Measurements from ENCODE around the gene MTMR11.

The MTMR11 gene

GRCh38 chr1:149934356-149934755, 2.3 kb downstream of the MTMR11 start:
- Histone ChIP-seq H3K9me3 (ENCODE audit: insufficient read depth, low read depth, low read length) (no peaks in the 10 kb centered on the region), H3K36me3 (ENCODE audit: insufficient read depth, low read length) (no peaks in the 10 kb centered on the region), H3K9me2 (replicated peaks; ENCODE audit: low read depth, low read length) (no peaks in the 10 kb centered on the region), H3K4me2 (ENCODE audit: low read depth, low read length, poor library complexity, severe bottlenecking) (no peak overlapping the region), H3K9ac (ENCODE audit: low read depth, low read length, poor library complexity, severe bottlenecking) (no peak overlapping the region), H3F3A (ENCODE audit: low read depth) (no peaks in the 10 kb centered on the region), H3K79me2 (ENCODE audit: insufficient read depth, low read length) (no peaks in the 10 kb centered on the region), H3K4me1 (ENCODE audit: insufficient read depth, low read length, poor library complexity, severe bottlenecking) (peaks cover 23% of the 10 kb centered on the region), H3K27me3 (ENCODE audit: insufficient read depth, low read length, poor library complexity, severe bottlenecking) (no peaks in the 10 kb centered on the region), H4K20me1 (ENCODE audit: insufficient read depth, low read length, poor library complexity, severe bottlenecking) (no peaks in the 10 kb centered on the region), H3K4me3 (ENCODE audit: low read length, poor library complexity, severe bottlenecking) (no peak overlapping the region), H2AFZ (ENCODE audit: low read length) (no peak overlapping the region)
- TF ChIP-seq EZH2phosphoT487 (IDR thresholded peaks at IDR 0.05; ENCODE audit: borderline replicate concordance) (no peak), CTCF (conservative IDR thresholded peaks at IDR 0.05; ENCODE audit: low read length) (no peak)

DNA sequence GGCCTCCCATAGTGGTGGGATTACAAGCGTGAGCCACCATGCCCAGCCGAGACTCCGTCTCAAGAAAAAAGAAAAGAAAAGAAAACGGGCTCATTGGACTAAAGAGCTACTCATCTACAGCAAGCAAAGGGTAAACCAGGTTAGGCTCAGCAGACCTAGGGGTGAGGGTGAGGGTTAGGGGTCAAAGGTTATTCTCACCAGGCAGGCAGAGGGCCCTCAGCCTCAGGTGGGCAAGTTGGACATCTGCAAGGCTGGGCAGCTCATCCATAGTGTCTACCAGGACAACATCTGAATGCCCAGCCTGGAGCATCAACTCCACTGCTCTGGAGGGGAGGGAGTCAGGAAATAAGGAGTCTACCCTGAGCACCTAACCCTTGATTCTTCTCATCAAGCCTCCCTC, 3.5 kb downstream of the MTMR11 start:
- Histone ChIP-seq H3K36me3 (ENCODE audit: insufficient read depth, low read length) (no peaks in the 10 kb centered on the region), H3K27me3 (ENCODE audit: insufficient read depth, low read length, poor library complexity, severe bottlenecking) (no peaks in the 10 kb centered on the region), H3K9me2 (replicated peaks; ENCODE audit: low read depth, low read length) (no peaks in the 10 kb centered on the region), H3F3A (ENCODE audit: low read depth) (no peaks in the 10 kb centered on the region), H3K79me2 (ENCODE audit: insufficient read depth, low read length) (no peaks in the 10 kb centered on the region), H3K4me3 (ENCODE audit: low read length, poor library complexity, severe bottlenecking) (no peak overlapping the region), H3K9me3 (ENCODE audit: insufficient read depth, low read depth, low read length) (no peaks in the 10 kb centered on the region), H3K4me1 (ENCODE audit: insufficient read depth, low read length, poor library complexity, severe bottlenecking) (peaks cover 18% of the 10 kb centered on the region), H2AFZ (ENCODE audit: low read length) (no peak overlapping the region), H4K20me1 (ENCODE audit: insufficient read depth, low read length, poor library complexity, severe bottlenecking) (no peaks in the 10 kb centered on the region), H3K4me2 (ENCODE audit: low read depth, low read length, poor library complexity, severe bottlenecking) (no peak overlapping the region), H3K9ac (ENCODE audit: low read depth, low read length, poor library complexity, severe bottlenecking) (no peak overlapping the region)
- no peak for TF ChIP-seq CTCF (conservative IDR thresholded peaks at IDR 0.05; ENCODE audit: low read length)
- TF ChIP-seq EZH2phosphoT487 (IDR thresholded peaks at IDR 0.05; ENCODE audit: borderline replicate concordance): no peak

DNA sequence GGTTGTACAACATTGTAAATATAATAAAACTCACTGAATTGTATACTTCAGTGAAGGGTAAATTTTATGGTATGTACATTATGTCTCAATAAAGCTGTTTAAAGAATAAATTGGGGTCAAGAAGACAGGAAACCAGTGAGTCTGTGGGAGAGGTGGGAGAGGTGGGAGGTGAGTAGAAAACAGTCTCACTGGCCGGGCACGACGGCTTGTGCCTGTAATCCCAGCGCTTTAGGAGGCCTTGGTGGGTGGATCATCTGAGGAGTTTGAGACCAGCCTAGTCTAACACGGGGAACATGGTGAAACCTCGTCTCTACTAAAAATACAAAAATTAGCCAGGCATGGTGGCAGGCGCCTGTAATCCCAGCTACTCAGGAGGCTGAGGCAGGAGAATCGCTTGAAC, 4.2 kb downstream of the MTMR11 start:
- no peaks in the 10 kb centered on the region for H3K9me3 ChIP-seq (ENCODE audit: insufficient read depth, low read depth, low read length)
- TF ChIP-seq EZH2phosphoT487 (IDR thresholded peaks at IDR 0.05; ENCODE audit: borderline replicate concordance) (no peak), CTCF (conservative IDR thresholded peaks at IDR 0.05; ENCODE audit: low read length) (no peak)
- H3K4me3 ChIP-seq (ENCODE audit: low read length, poor library complexity, severe bottlenecking): no peak overlapping the region
- H3K79me2 ChIP-seq (ENCODE audit: insufficient read depth, low read length): peaks cover 1% of the 10 kb centered on the region
- no peaks in the 10 kb centered on the region for H3K9me2 ChIP-seq (replicated peaks; ENCODE audit: low read depth, low read length)
- H4K20me1 ChIP-seq (ENCODE audit: insufficient read depth, low read length, poor library complexity, severe bottlenecking): peaks cover under 1% of the 10 kb centered on the region
- peaks cover 2% of the 10 kb centered on the region; the same call in 1 of the 2 replicates for H3F3A ChIP-seq (ENCODE audit: low read depth)
- peaks cover 11% of the 10 kb centered on the region for H3K4me1 ChIP-seq (ENCODE audit: insufficient read depth, low read length, poor library complexity, severe bottlenecking)
- H2AFZ ChIP-seq (ENCODE audit: low read length): no peak overlapping the region
- no peak overlapping the region for H3K4me2 ChIP-seq (ENCODE audit: low read depth, low read length, poor library complexity, severe bottlenecking)
- H3K36me3 ChIP-seq (ENCODE audit: insufficient read depth, low read length): no peaks in the 10 kb centered on the region
- H3K27me3 ChIP-seq (ENCODE audit: insufficient read depth, low read length, poor library complexity, severe bottlenecking): no peaks in the 10 kb centered on the region
- H3K9ac ChIP-seq (ENCODE audit: low read depth, low read length, poor library complexity, severe bottlenecking): no peak overlapping the region
